ENCODE results near the gene SAP30L. TPM values are rescaled to one million over a fixed set of nuclear protein-coding genes. Genes with fewer than 3 reads are reported as not detected.

SAP30L gene
- total RNA-seq, 1 experiment from 2014 or later = 36.7 TPM

DNA sequence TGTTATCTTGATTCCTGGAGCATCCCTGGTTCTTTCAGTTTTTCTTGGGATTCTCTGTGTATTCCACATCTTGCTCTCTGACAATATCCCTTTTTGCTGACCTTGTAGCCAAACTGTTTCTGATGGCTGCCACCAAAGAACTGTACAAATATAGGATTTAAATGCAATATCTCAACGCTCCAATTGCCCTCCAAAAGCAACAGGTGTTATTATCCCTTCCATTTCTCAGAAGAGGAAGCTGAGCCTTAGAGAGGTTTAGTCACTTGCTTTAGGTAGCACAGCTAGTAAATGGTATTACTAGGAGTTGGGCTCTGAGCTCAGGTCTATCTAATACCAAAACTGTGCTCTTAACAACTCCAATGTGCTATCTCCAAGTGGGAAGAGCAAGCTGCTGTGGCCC lies 56.4 kb downstream of the SAP30L start:
- DNase-seq (ENCODE audit: low read depth in 1 of 2, low spot score in 2 of 2) = no peak
- no peak overlapping the region for H3K27ac ChIP-seq
- peaks cover 12% of the 10 kb centered on the region for H3K4me1 ChIP-seq (replicated peaks)
- no peaks in the 10 kb centered on the region for H3K36me3 ChIP-seq
- H3K4me3 ChIP-seq = no peak overlapping the region
- peaks cover 23% of the 10 kb centered on the region for H3K27me3 ChIP-seq (replicated peaks)
- no peaks in the 10 kb centered on the region for H3K9me3 ChIP-seq (replicated peaks)

DNA sequence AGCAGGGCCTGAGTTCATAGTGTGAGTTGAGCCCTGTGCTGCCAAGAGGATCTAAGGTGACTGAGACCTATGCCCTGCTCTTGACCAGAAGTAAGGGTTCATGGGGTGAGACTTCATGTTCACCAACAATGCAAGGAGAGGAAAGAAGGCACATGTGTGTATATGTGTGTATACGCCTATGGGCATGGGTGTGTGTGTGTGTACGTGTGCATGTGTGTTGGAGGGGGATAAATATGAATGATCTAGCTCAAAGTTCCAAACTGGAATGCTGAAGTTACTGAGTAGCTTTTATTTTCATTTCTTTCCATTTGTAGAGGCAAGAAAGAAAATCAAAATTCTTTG lies 57.9 kb downstream of the SAP30L start:
- Histone ChIP-seq H3K27ac (no peak overlapping the region), H3K9me3 (replicated peaks) (no peaks in the 10 kb centered on the region), H3K36me3 (no peaks in the 10 kb centered on the region), H3K4me3 (no peak overlapping the region), H3K27me3 (replicated peaks) (peaks cover 30% of the 10 kb centered on the region), H3K4me1 (replicated peaks) (peaks cover 12% of the 10 kb centered on the region)
- no peak for DNase-seq (ENCODE audit: low read depth in 1 of 2, low spot score in 2 of 2)

DNA sequence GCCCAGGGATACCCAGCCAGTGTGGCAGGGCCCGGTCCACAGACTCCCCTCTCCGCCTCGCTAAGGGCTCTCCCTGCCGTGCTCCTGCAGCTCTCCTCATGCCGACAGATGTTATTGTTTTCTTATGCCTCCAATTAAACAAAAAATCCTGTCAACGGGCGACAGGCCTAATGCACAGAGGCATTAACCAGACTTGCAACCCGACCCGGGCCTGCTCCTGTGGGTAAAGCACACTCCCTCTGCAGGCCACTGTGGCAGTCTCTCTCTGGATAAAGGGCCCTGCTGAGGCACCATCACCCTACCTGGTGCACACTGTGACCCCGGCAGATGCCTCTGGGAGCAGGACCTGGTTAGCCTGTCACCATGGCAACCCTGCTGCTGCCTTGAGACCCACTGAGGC lies 59.8 kb downstream of the SAP30L start:
- DNase-seq (ENCODE audit: low read depth in 1 of 2, low spot score in 2 of 2) = no peak
- Histone ChIP-seq H3K4me1 (replicated peaks) (peaks cover 11% of the 10 kb centered on the region), H3K27ac (no peak overlapping the region), H3K9me3 (replicated peaks) (no peaks in the 10 kb centered on the region), H3K36me3 (no peaks in the 10 kb centered on the region), H3K27me3 (replicated peaks) (peaks cover 34% of the 10 kb centered on the region), H3K4me3 (no peak overlapping the region)

DNA sequence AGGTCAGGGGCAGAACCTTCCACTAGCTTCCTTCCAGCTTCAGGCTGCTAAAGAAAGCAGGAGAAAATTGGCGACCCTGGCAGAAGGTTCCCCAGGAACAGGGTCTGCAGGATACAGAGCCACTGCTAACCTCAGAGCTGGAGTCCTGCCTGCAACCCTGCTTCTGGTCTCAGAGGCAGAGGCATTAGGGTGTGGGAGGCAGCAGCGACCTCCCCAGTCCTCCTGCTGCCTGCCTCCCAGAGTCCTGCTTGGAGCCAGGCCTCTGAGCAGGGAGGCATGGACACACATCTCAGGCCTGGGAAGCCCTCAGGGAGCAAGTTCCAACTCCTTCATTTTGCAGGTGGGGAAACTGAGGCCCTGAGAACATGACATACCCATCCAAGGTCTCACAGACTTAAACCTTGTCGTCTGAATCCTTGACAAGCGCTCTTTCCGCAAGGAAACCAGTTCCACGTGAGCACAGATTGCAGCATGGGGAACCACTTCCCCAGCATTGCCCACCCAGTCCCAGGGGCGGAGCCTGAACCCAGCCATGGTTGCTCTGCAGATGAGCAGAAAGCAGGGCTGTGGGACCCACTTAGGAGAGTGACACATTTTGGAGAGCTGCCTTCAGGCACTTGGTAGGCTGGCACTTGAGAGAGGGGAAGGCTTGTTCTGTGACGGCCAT lies 60.4 kb downstream of the SAP30L start:
- no peaks in the 10 kb centered on the region for H3K36me3 ChIP-seq
- DNase-seq (ENCODE audit: low read depth in 1 of 2, low spot score in 2 of 2) = no peak
- peaks cover 5% of the 10 kb centered on the region for H3K4me1 ChIP-seq (replicated peaks)
- H3K27ac ChIP-seq = no peak overlapping the region
- H3K4me3 ChIP-seq = no peak overlapping the region
- peaks cover 34% of the 10 kb centered on the region for H3K27me3 ChIP-seq (replicated peaks)
- no peaks in the 10 kb centered on the region for H3K9me3 ChIP-seq (replicated peaks)

DNA sequence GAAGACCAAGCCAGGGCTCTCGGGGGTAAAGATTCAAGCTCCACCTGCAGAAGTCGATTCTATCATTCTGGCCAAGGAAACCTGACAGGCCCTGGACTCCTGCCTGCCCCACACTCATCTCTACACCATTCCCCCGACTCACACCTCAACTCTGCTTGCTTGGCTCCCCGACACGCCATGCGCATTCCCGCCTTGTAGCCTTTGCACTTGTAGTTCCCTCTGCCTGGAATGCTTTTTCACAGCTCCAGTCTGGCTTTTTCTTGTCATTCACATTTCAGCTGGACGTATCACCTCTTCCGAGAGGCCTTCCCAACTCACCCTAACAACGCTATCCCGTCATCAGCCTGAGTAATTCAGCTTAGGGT lies 60.9 kb downstream of the SAP30L start:
- Histone ChIP-seq H3K9me3 (replicated peaks) (no peaks in the 10 kb centered on the region), H3K4me1 (replicated peaks) (no peaks in the 10 kb centered on the region; the same call in 1 of the 2 replicates), H3K36me3 (no peaks in the 10 kb centered on the region), H3K27me3 (replicated peaks) (peaks cover 35% of the 10 kb centered on the region), H3K27ac (no peak overlapping the region), H3K4me3 (no peak overlapping the region)
- DNase-seq (ENCODE audit: low read depth in 1 of 2, low spot score in 2 of 2) = no peak

DNA sequence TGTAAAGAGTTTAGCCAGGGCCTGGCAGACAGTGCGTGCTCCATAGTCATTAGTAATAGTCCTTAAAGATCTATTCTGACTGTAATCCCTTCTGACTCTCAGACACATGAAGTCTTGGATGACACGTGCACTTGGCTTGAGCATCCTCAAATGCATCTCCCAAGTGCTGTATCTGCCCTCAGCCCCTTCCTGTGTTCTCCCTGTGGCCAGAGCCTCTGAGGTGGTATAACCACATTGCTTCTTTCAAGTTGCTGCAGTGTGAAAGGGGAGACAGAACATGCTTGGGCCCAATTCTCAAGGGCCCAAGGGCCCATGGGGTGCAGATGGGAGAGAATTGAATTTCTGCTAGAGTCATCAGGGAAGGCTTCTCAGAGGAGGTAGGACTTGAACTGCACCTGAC lies 62.3 kb downstream of the SAP30L start:
- Histone ChIP-seq H3K4me1 (replicated peaks) (no peaks in the 10 kb centered on the region), H3K36me3 (no peaks in the 10 kb centered on the region), H3K27ac (no peak overlapping the region), H3K4me3 (no peak overlapping the region), H3K9me3 (replicated peaks) (no peaks in the 10 kb centered on the region), H3K27me3 (replicated peaks) (peaks cover 33% of the 10 kb centered on the region)
- no peak for DNase-seq (ENCODE audit: low read depth in 1 of 2, low spot score in 2 of 2)

DNA sequence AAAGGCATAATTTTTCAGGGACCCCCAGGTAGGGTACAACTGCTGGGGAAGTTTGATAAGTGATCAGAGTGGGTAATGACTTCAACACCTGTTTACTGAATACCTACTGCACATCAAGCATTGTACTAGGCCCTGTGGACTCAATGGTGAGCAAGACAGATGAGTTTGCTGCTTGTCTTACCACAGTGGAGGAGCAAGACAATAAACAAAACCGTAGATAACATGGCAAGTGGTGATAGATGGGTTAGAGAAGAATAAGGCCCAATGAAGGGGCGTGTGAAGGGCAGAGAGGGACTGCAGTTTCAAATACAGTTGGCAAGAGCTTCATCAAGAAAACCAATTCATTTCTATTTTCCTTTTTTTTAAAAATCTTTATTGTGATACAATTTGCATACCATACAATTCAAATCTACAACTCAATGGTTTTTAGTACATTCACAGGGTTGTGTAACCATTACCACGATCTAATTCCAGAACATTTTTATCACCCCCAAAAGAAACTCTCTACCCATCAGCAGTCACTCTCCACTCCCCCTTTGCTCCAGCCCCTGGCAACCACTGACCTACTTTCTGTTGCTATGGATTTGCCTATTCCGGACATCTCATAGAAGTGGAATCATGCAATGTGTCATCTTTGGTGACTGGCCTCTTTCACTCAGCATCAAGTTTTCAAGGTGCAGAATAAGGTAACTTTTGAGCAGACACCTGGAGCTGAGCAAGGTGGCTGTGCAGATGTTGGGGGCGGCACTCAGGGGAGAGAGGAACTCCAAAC lies 64.2 kb downstream of the SAP30L start:
- no peak for DNase-seq (ENCODE audit: low read depth in 1 of 2, low spot score in 2 of 2)
- Histone ChIP-seq H3K4me1 (replicated peaks) (no peaks in the 10 kb centered on the region), H3K36me3 (no peaks in the 10 kb centered on the region), H3K9me3 (replicated peaks) (no peaks in the 10 kb centered on the region), H3K4me3 (no peak overlapping the region), H3K27me3 (replicated peaks) (peaks cover 48% of the 10 kb centered on the region), H3K27ac (no peak overlapping the region)

Other genes starting within 250 kb of the SAP30L start
- not detected in 2 replicates for gene HAND1, start 32.2 kb downstream of the SAP30L start, total RNA-seq (2014; rRNA removed; shearing (Covaris generic))

All from SJSA1 (cell line).